Activated naive CD4-positive, alpha-beta T cell treated with anti-CD3 and anti-CD28 coated beads, Interleukin-2, amount 10 ng/mL, durations not matched to agents 7 days and 5 days (primary cell): ENCODE measurements around the gene HACL1.
"Not testable (repeated sequence)": the region's sequence is repeated elsewhere in the genome, so short reads cannot be mapped to it uniquely, and the experiment has no call there.

Experiments used
- CTCF ChIA-PET: fragments of 350-600 bp; sonication (Branson Sonifier 250); formaldehyde crosslinking; loops from one replicate; lab custom pipeline; 2021; ENCODE audit warnings: antibody characterized with exemption; lab: Charles Lee
- DNase-seq: peaks from one replicate; pipeline ENCODE4 v3.0.0-alpha.2; 2020
- H3K27ac Mint-ChIP-seq: one replicate; pipeline ENCODE4 v1.8.0; 2021; ENCODE audit warnings: mild to moderate bottlenecking, moderate library complexity, mixed read lengths
- H3K27me3 Mint-ChIP-seq: one replicate; pipeline ENCODE4 v1.8.0; 2021; ENCODE audit warnings: mild to moderate bottlenecking, mixed read lengths
- H3K36me3 Mint-ChIP-seq: one replicate; pipeline ENCODE4 v1.8.0; 2021; ENCODE audit warnings: mixed read lengths
- H3K4me1 Mint-ChIP-seq: one replicate; pipeline ENCODE4 v1.8.0; 2021; ENCODE audit warnings: mixed read lengths
- H3K4me3 Mint-ChIP-seq: one replicate; pipeline ENCODE4 v1.8.0; 2021; ENCODE audit warnings: mild to moderate bottlenecking, moderate library complexity, mixed read lengths
- H3K9me3 Mint-ChIP-seq: one replicate; pipeline ENCODE4 v1.8.0; 2021; ENCODE audit warnings: mixed read lengths

Gene HACL1

DNA sequence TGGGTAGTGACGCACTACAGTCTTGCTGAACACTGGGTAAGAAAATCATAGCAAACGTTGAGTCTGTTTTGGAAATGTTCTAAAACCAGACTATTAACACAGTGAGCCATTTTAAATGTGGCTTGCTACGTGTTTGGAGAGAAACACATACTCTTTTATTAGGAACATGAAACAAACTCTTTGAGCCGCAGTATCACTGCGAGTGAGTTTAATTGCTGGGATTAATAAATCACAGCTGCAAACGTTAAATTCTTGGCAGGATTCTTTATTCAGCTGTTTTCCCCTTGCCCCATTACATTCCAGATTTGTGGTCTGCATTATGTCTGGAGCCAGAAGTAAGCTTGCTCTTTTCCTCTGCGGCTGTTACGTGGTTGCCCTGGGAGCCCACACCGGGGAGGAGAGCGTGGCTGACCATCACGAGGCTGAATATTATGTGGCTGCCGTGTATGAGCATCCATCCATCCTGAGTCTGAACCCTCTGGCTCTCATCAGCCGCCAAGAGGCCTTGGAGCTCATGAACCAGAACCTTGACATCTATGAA is 33.8 kb upstream of the HACL1 start:
- Mint-ChIP-seq H3K27me3 (peaks cover 4% of the 10 kb centered on the region), H3K36me3 (no peaks in the 10 kb centered on the region), H3K4me3 (no peak overlapping the region), H3K4me1 (peaks cover 34% of the 10 kb centered on the region), H3K9me3 (no peaks in the 10 kb centered on the region), H3K27ac (no peak overlapping the region)
- no peak for DNase-seq
- CTCF ChIA-PET, result interaction anchor here (5.4 kb wide), 1 partner anchor 178 kb away, joined by 25 read pairs; no protein-coding TSS in a partner anchor

DNA sequence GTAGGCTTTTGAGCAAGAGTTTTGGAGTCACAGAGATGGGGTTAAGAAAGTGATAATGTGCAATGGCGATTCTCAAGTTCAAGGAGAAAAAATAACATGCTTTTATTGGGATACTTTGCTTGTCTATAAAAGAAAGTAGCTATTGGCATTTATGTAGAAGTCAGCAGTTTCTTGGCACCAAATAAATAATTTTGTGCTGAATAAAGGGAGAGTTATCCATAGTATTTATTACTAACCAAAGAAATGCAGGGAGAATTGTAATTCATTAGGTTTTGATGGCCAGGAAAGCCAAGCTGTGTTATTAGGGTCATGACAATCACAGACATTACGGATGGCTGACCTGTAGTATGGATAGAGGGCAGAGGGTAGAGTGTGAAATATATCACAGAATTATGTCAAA is 33.3 kb upstream of the HACL1 start:
- DNase-seq, result no peak
- peaks cover 4% of the 10 kb centered on the region for H3K27me3 Mint-ChIP-seq
- no peak overlapping the region for H3K4me3 Mint-ChIP-seq
- peaks cover 38% of the 10 kb centered on the region for H3K4me1 Mint-ChIP-seq
- H3K27ac Mint-ChIP-seq, result no peak overlapping the region
- CTCF ChIA-PET, result interaction anchor here (5.4 kb wide), 1 partner anchor 178 kb away, joined by 25 read pairs; no protein-coding TSS in a partner anchor
- H3K36me3 Mint-ChIP-seq, result no peaks in the 10 kb centered on the region
- H3K9me3 Mint-ChIP-seq, result no peaks in the 10 kb centered on the region

- CTCF ChIA-PET, result interaction anchor here (1.0 to 5.4 kb wide), 2 partner anchors 12 to 179 kb away, joined by 3 to 25 read pairs; no protein-coding TSS in a partner anchor
- DNase-seq, result no peak
- H3K4me3 Mint-ChIP-seq, result no peak overlapping the region
- no peaks in the 10 kb centered on the region for H3K9me3 Mint-ChIP-seq
- H3K36me3 Mint-ChIP-seq, result no peaks in the 10 kb centered on the region
- H3K27ac Mint-ChIP-seq, result no peak overlapping the region
- H3K27me3 Mint-ChIP-seq, result peaks cover 4% of the 10 kb centered on the region
- H3K4me1 Mint-ChIP-seq, result peaks cover 38% of the 10 kb centered on the region
Measured at GRCh38 chr3:15633766-15634598, 32.6 kb upstream of the HACL1 start.

- DNase-seq, result no peak
- H3K36me3 Mint-ChIP-seq, result no peaks in the 10 kb centered on the region
- CTCF ChIA-PET, result interaction anchor here (1.0 to 5.4 kb wide), 2 partner anchors 12 to 180 kb away, joined by 3 to 25 read pairs; no protein-coding TSS in a partner anchor
- H3K4me1 Mint-ChIP-seq, result peaks cover 38% of the 10 kb centered on the region
- H3K27ac Mint-ChIP-seq, result no peak overlapping the region
- no peak overlapping the region for H3K4me3 Mint-ChIP-seq
- H3K9me3 Mint-ChIP-seq, result no peaks in the 10 kb centered on the region
- H3K27me3 Mint-ChIP-seq, result peaks cover 4% of the 10 kb centered on the region
Measured at GRCh38 chr3:15633159-15633558, 31.8 kb upstream of the HACL1 start.

- peaks cover 29% of the 10 kb centered on the region for H3K4me1 Mint-ChIP-seq
- H3K27ac Mint-ChIP-seq, result no peak overlapping the region
Measured at GRCh38 chr3:15632212-15632580, 30.8 kb upstream of the HACL1 start.

DNA sequence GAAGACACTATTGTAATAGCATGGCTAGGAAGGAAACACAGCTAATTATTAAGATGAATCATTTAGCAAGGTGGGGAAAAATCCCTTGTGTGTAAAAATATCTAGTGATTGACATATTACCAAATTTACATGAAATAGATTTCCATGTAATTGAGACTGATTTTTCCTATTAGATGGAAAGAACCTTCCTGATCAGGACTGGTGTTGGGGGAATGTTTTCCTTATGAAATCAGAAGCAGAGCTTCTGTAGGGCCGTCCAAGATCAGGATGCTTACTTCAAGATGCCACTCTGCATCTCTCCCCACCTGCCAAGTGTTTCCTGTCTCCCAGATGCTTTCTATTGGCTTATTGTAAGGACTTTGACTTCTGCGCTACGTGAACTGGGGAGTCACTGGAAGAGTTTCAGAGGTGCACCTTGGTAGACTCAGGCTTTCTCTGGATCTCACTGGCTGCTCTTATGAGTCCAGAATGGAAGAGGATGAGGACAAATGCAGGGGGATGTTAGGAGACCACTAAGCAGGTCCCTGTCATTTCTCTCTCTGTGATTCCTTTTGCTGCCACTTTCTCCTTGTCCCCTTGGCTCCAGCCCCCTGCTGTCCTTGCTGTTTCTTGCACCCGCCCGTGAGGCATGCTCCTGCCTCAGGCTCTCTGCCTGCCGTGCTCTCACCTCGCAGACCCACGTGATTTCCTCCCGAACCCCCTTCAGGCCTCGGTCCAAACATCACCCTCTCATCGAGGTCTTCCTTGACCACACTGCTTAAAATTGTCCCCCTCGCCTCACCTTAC is 30.2 kb upstream of the HACL1 start:
- Mint-ChIP-seq H3K4me1 (peaks cover 23% of the 10 kb centered on the region), H3K36me3 (peaks cover 1% of the 10 kb centered on the region), H3K27ac (no peak overlapping the region), H3K4me3 (no peak overlapping the region), H3K27me3 (peaks cover 4% of the 10 kb centered on the region), H3K9me3 (no peaks in the 10 kb centered on the region)
- CTCF ChIA-PET, result interaction anchor here (1.2 to 5.4 kb wide), 7 partner anchors 38 to 547 kb away, joined by 3 to 58 read pairs (median 9); no protein-coding TSS in a partner anchor
- no peak for DNase-seq

More at GRCh38 chr3:15632212-15632580, 30.8 kb upstream of the HACL1 start:
- peaks cover 4% of the 10 kb centered on the region for H3K27me3 Mint-ChIP-seq
- DNase-seq, result no peak
- peaks cover 1% of the 10 kb centered on the region for H3K36me3 Mint-ChIP-seq
- no peaks in the 10 kb centered on the region for H3K9me3 Mint-ChIP-seq
- CTCF ChIA-PET, result interaction anchor here (5.4 kb wide), 1 partner anchor 181 kb away, joined by 25 read pairs; no protein-coding TSS in a partner anchor
- H3K4me3 Mint-ChIP-seq, result no peak overlapping the region

DNA sequence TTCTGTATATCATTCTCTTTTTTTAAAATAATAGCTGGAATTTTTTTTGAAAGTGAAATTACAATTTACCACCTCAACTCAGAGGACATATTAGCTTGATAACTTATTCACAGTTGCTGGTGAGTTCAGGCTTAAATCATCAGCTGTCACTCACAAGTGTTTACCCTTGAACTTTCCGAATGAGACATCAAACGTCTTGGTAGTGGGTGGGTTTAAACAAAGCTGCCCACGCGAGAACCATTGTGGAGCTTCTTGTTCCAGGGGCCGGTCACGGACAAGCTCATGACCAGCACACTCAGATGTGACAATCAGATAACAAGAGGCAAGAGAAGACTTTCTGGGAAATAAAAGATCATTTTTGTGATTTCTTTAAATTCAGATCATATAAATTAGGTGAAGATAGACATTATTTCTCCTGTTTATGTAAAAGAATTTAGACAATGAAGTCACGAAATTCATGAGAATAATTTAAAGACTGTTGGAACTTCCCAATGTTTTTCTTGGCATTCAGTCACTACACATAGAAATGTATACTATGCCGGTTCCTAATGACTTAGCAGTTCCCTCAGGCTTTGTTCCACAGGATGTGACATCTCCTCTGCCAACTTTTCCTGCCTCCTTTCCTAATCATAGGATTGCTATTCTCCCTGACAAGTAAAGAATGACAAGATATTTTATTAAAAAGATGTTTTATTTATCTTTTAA is 29.4 kb upstream of the HACL1 start:
- Mint-ChIP-seq H3K27me3 (peaks cover 4% of the 10 kb centered on the region), H3K36me3 (peaks cover 3% of the 10 kb centered on the region), H3K27ac (no peak overlapping the region), H3K4me1 (peaks cover 16% of the 10 kb centered on the region), H3K4me3 (no peak overlapping the region), H3K9me3 (no peaks in the 10 kb centered on the region)
- CTCF ChIA-PET, result interaction anchor here (0.6 to 2.4 kb wide), 14 partner anchors 15 to 617 kb away, joined by 3 to 58 read pairs (median 3); no protein-coding TSS in a partner anchor
- DNase-seq, result no peak

DNA sequence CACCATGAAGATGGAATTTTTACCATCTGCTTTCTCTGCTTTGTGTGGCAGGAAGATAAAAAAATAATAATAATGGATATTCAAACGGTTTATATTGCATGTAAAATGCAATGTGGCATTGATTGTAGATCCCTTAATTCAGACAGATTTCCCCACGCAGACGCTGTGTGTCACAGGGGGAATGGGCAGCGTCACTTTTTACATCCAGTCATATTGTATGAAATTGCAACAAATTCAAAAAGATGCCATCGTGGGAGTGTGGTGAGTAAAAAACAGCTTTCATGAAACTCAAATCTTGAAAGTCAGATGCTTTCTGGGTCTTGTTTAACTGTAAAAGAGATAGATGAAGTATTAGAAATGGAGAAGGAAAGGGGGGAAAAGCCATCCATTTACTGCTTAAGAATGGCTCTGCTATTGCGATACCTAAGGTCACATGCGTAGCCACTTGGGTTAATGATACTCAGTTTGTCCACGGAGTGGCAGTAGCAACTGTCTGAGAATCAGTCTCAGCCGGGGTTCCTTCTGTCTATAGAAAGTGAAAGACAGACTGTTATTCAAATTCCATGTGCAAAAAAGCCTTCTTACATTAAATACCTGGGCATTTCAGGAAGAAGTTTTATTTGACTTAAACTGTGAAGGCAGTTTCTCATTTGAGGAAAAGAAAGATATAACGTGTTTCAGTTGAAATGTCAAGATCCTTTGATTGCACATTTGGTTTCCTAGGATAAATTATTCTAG is 28.7 kb upstream of the HACL1 start:
- H3K27me3 Mint-ChIP-seq, result peaks cover 4% of the 10 kb centered on the region
- peak; percentile 78 for DNase-seq
- CTCF ChIA-PET, result interaction anchor here (0.7 to 2.4 kb wide), 14 partner anchors 14 to 618 kb away, joined by 3 to 58 read pairs (median 3); no protein-coding TSS in a partner anchor
- H3K27ac Mint-ChIP-seq, result no peak overlapping the region
- no peaks in the 10 kb centered on the region for H3K9me3 Mint-ChIP-seq
- peaks cover 3% of the 10 kb centered on the region for H3K36me3 Mint-ChIP-seq
- no peak overlapping the region for H3K4me3 Mint-ChIP-seq
- peaks cover 18% of the 10 kb centered on the region for H3K4me1 Mint-ChIP-seq

DNA sequence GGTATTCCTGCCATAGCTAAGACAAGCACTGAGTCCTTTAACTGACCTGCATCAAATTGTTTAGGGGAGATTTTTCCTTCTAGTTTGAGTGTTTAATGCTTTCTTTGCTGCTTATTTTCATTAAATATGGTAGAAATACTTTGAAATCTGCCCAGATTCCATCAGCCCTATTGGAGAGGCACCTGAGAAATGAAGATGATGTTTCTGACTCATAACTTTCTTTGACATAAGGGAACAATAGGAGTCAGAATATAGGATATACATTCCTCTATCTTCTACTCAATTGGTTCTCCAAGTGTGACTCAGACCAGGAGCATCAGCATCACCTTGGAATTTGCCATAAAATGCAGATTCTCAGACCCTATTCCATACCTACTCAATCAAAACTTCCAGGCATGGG is 27.6 kb upstream of the HACL1 start:
- H3K36me3 Mint-ChIP-seq, result peaks cover 8% of the 10 kb centered on the region
- no peak for DNase-seq
- peaks cover 4% of the 10 kb centered on the region for H3K27me3 Mint-ChIP-seq
- CTCF ChIA-PET, result interaction anchor here (1.1 to 1.8 kb wide), 3 partner anchors 62 to 188 kb away, joined by 3 to 8 read pairs (median 5); no protein-coding TSS in a partner anchor
- H3K9me3 Mint-ChIP-seq, result peaks cover 3% of the 10 kb centered on the region
- no peak overlapping the region for H3K4me3 Mint-ChIP-seq
- peaks cover 28% of the 10 kb centered on the region for H3K4me1 Mint-ChIP-seq
- H3K27ac Mint-ChIP-seq, result no peak overlapping the region

DNA sequence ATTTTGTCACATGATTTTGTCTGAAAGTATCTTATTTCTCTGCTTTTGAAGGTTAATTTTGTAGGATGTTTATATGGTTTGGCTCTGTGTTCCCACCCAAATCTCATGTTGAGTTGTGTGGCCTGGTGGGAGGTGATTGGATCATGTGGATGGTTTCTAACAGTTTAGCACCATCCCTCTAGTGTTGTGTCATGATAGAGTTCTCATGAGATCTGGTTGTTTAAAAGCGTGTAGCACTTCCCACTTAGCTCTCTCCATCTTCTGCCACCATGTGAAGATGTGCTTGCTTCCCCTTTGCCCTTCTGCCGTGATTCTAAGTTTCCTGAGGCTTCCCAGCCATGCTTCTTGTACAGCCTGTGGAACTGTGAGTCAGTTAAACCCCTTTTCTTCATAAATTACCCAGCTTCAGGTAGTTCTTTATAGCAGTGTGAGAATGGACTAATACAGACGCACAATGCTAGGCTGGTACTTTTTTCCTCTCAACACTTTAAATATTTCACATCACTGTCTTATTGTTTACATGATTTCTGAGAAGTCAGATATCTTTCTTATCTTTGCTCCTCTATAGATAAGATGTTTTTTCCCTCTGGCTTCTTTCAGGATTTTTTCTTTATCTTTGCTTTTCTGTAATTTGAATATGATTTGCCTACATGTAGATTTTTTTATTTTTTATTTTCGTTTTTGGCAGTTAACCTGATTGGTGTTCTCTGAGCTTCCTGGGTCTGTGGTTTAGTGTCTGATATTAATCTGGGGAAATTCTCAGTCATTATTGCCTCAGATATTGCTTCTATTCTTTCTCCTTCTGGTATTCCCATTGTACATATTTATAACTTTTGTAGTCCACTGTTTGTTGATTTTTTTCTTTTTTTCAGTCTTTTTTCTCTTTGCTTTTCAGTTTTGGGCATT is 22.4 kb upstream of the HACL1 start:
- Mint-ChIP-seq H3K4me3 (no peak overlapping the region), H3K9me3 (peaks cover 43% of the 10 kb centered on the region), H3K27me3 (no peaks in the 10 kb centered on the region), H3K4me1 (peaks cover 22% of the 10 kb centered on the region), H3K27ac (peak overlapping the region; percentile 58), H3K36me3 (peaks cover 37% of the 10 kb centered on the region)
- CTCF ChIA-PET, result interaction anchor here (0.6 kb wide), 1 partner anchor 148 kb away, joined by 3 read pairs; no protein-coding TSS in a partner anchor
- no peak for DNase-seq

DNA sequence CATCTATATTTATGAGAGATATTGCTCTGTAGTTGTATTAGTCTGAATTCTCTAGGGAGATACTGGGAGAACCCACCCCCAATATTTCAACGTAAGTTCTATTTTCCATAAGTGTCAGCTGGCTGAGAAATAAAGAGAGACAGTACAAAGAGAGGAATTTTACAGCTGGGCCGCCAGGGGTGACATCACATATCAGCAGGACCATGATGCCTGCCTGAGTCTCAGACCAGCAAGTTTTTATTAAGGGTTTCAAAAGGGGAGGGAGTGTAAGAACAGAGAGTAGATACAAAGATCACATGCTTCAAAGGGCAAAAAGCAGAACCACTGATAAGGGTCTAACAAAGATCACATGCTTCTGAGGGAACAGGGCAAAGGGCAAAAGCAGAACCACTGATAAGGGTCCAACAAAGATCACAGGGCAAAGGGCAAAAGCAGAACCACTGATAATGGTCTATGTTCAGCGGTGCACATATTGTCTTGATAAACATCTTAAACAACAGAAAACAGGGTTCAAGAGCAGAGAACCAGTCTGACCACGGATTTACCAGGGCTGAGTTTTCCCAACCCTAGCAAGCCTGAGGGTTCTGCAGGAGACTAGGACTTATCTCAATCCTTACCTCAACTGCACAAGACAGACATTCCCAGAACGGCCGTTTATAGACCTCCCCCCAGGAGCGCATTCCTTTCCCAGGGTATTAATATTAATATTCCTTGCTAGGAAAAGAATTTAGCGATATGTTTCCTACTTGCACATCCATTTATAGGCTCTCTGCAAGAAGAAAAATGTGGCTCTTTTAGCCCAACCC is 18.5 kb upstream of the HACL1 start:
- CTCF ChIA-PET, result interaction anchor here (0.9 kb wide), 1 partner anchor 192 kb away, joined by 3 read pairs; no protein-coding TSS in a partner anchor
- H3K27ac Mint-ChIP-seq, H3K27me3 Mint-ChIP-seq, H3K4me3 Mint-ChIP-seq, DNase-seq: not testable (repeated sequence)
- peaks cover 33% of the 10 kb centered on the region for H3K36me3 Mint-ChIP-seq
- H3K4me1 Mint-ChIP-seq, result peaks cover 16% of the 10 kb centered on the region
- peaks cover 44% of the 10 kb centered on the region for H3K9me3 Mint-ChIP-seq
